Measurements from ENCODE around the gene ZNF331. TPM values are rescaled to one million over a fixed set of nuclear protein-coding genes. Genes with fewer than 3 reads are reported as not detected.
A peak's percentile ranks its signal among the peaks of the same experiment; 100 is the strongest.

Gene ZNF331
- polyA plus RNA-seq, 3 donors: 6.6 to 42.4 (median 9.5) TPM

GRCh38 chr19:53596056-53596455 is 58.1 kb downstream of the ZNF331 start:
- Histone ChIP-seq H3K9me3 (replicated peaks in 1 of 2; ENCODE audit: control insufficient read depth in 1 of 2, insufficient read depth in 1 of 2, low read length in 2 of 2) (no peaks in the 10 kb centered on the region), H3K79me2 (ENCODE audit: insufficient read depth, low read length) (no peaks in the 10 kb centered on the region), H3K4me1 (ENCODE audit: control insufficient read depth in 1 of 2, insufficient read depth in 2 of 2, low read length in 2 of 2) (no peaks in the 10 kb centered on the region), H4K20me1 (ENCODE audit: insufficient read depth, low read length) (no peaks in the 10 kb centered on the region), H3K27me3 (ENCODE audit: control insufficient read depth in 2 of 2, insufficient read depth in 2 of 2, low read length in 2 of 2) (no peaks in the 10 kb centered on the region), H3K4me2 (replicated peaks; ENCODE audit: extremely low read depth, low read length, poor library complexity, severe bottlenecking) (no peak overlapping the region), H2AFZ (ENCODE audit: insufficient read depth, low read depth, low read length, poor library complexity, severe bottlenecking) (no peak overlapping the region), H3K9ac (ENCODE audit: insufficient read depth, low read length, poor library complexity, severe bottlenecking) (no peak overlapping the region), H3K36me3 (replicated peaks in 1 of 2; ENCODE audit: control insufficient read depth in 1 of 2, insufficient read depth in 2 of 2, low read length in 2 of 2) (no peaks in the 10 kb centered on the region), H3K27ac (ENCODE audit: low read depth in 1 of 2, low read length in 2 of 2) (no peak overlapping the region), H3K4me3 (replicated peaks in 1 of 3; ENCODE audit: low read depth in 2 of 3, low read length in 3 of 3) (no peak overlapping the region)
- intact Hi-C loops (cut with micrococcal nuclease): no loop called here
- WGBS (ENCODE audit: insufficient coverage): 100% methylated on average over 4 of the region's 9 CpGs
- peaks cover 0 to 6% (median 0%) of the 10 kb centered on the region in 7 donors for H3K9me3 Mint-ChIP-seq
- TF ChIP-seq CTCF (IDR thresholded peaks at IDR 0.05): no peak
- no peaks in the 10 kb centered on the region for H3K4me1 Mint-ChIP-seq
- peak overlapping the region in 1 of 7 donors; percentile 69 for H3K27ac Mint-ChIP-seq
- no peak for DNase-seq
- no peaks in the 10 kb centered on the region for H3K36me3 Mint-ChIP-seq
- peaks cover 0 to 2% (median 0%) of the 10 kb centered on the region in 3 donors for H3K27me3 Mint-ChIP-seq (ENCODE audit: low read depth in 3 of 3)
- no peak overlapping the region for H3K4me3 Mint-ChIP-seq

GRCh38 chr19:53597023-53597422 is 59.1 kb downstream of the ZNF331 start:
- no peaks in the 10 kb centered on the region for H3K36me3 Mint-ChIP-seq
- Histone ChIP-seq H3K4me3 (replicated peaks in 1 of 3; ENCODE audit: low read depth in 2 of 3, low read length in 3 of 3) (no peak overlapping the region), H4K20me1 (ENCODE audit: insufficient read depth, low read length) (no peaks in the 10 kb centered on the region), H3K9ac (ENCODE audit: insufficient read depth, low read length, poor library complexity, severe bottlenecking) (no peak overlapping the region), H3K4me1 (ENCODE audit: control insufficient read depth in 1 of 2, insufficient read depth in 2 of 2, low read length in 2 of 2) (no peaks in the 10 kb centered on the region), H3K27ac (ENCODE audit: low read depth in 1 of 2, low read length in 2 of 2) (no peak overlapping the region), H3K79me2 (ENCODE audit: insufficient read depth, low read length) (no peaks in the 10 kb centered on the region), H3K27me3 (ENCODE audit: control insufficient read depth in 2 of 2, insufficient read depth in 2 of 2, low read length in 2 of 2) (no peaks in the 10 kb centered on the region), H3K9me3 (replicated peaks in 1 of 2; ENCODE audit: control insufficient read depth in 1 of 2, insufficient read depth in 1 of 2, low read length in 2 of 2) (no peaks in the 10 kb centered on the region), H3K4me2 (replicated peaks; ENCODE audit: extremely low read depth, low read length, poor library complexity, severe bottlenecking) (no peak overlapping the region), H3K36me3 (replicated peaks in 1 of 2; ENCODE audit: control insufficient read depth in 1 of 2, insufficient read depth in 2 of 2, low read length in 2 of 2) (no peaks in the 10 kb centered on the region), H2AFZ (ENCODE audit: insufficient read depth, low read depth, low read length, poor library complexity, severe bottlenecking) (no peak overlapping the region)
- no peak for TF ChIP-seq CTCF (IDR thresholded peaks at IDR 0.05)
- 98% methylated on average over 8 of the region's 12 CpGs for WGBS (ENCODE audit: insufficient coverage)
- peaks cover 0 to 2% (median 0%) of the 10 kb centered on the region in 3 donors for H3K27me3 Mint-ChIP-seq (ENCODE audit: low read depth in 3 of 3)
- no peak overlapping the region for H3K27ac Mint-ChIP-seq
- DNase-seq: no peak
- peaks cover 0 to 9% (median 2%) of the 10 kb centered on the region in 7 donors for H3K9me3 Mint-ChIP-seq
- no peak overlapping the region for H3K4me3 Mint-ChIP-seq
- no peaks in the 10 kb centered on the region for H3K4me1 Mint-ChIP-seq
- intact Hi-C loops (cut with micrococcal nuclease): no loop called here

Data from CD14-positive monocyte (primary cell).